ENCODE results near the gene ISG15. TPM values are rescaled to one million over a fixed set of nuclear protein-coding genes. Genes with fewer than 3 reads are reported as not detected.
A peak's percentile ranks its signal among the peaks of the same experiment; 100 is the strongest.
"Not testable (repeated sequence)": the region's sequence is repeated elsewhere in the genome, so short reads cannot be mapped to it uniquely, and the experiment has no call there.

The ISG15 gene
- total RNA-seq, 1 experiment from 2014 or later, result 98.4 TPM

DNA sequence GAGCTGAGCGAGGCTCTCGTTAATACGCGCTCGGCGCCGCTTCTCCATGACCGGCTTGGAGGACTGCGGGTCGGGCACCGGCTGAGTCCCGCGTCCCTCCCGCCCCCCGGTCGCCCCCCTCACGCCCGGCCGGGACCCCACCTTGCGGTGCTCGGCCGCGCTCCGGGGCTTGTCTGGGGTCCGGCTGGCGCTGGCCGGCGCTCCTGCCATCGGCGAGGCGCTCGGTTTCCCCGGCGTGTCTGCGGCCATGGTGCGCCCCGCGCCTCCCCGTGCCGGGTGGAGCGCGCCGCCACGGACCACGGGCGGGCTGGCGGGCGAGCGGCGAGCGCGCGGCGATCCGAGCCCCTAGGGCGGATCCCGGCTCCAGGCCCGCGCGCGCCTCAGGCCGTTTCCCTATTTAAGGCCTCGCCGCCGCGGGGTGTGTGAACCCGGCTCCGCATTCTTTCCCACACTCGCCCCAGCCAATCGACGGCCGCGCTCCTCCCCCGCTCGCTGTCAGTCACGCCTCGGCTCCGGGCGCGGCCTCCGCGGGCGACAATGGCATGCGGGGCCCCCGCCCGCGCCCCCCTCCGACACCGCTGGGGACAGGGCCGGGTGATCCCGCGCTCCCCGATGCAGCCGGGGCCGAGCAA lies 13.5 kb upstream of the ISG15 start, which contains the start of gene HES4:
Gene HES4 (minus strand): TSS at position 373 of the 632 bp plus-strand sequence. CDS start 124 bp downstream, at position 249.
- no peaks in the 10 kb centered on the region for H3K9me3 ChIP-seq
- H3K36me3 ChIP-seq, result no peaks in the 10 kb centered on the region
- peak within 1 kb of the TSS; percentile 84 for H3K4me3 ChIP-seq
- no peaks in the 10 kb centered on the region for H3K27me3 ChIP-seq
- peak; percentile 94 for DNase-seq

DNA sequence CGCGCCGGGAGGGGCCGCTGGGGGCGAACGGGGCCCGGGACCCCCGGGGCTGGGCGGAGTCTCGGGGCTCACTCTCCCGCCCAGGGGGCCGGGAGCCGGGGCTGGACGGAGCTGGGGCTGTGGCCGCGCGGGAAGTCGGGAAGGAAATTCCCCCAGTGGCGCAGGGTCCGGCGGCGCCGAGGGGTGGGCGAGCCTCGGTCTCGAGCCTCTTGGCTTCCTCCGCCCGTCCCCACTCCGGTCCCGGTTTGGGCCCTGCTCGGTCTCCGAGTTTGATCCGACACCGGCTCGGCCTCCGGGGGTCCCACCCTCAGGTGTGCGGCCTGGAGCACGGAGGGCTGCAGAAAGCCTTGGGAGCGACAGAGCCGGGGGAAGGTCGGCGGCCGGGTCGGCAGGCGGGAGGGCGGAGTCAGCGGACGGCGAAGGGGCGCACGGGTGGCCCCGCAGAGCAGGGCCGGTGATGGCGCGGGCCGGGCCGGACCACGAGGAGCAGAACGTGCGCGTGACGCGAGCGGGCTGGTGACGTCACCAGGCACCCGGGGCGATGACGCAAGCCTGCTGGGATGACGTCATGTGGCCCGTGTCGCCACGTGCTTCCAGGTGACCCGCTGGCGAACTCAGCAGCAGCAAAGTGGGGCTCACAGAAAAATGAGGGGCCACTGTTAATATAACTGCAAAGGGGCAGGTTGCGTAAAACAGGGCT lies 12.8 kb upstream of the ISG15 start:
- H3K4me3 ChIP-seq, result peak overlapping the region; percentile 84
- no peaks in the 10 kb centered on the region for H3K9me3 ChIP-seq
- H3K27me3 ChIP-seq, result no peaks in the 10 kb centered on the region
- DNase-seq, result peak; percentile 85
- no peaks in the 10 kb centered on the region for H3K36me3 ChIP-seq

DNA sequence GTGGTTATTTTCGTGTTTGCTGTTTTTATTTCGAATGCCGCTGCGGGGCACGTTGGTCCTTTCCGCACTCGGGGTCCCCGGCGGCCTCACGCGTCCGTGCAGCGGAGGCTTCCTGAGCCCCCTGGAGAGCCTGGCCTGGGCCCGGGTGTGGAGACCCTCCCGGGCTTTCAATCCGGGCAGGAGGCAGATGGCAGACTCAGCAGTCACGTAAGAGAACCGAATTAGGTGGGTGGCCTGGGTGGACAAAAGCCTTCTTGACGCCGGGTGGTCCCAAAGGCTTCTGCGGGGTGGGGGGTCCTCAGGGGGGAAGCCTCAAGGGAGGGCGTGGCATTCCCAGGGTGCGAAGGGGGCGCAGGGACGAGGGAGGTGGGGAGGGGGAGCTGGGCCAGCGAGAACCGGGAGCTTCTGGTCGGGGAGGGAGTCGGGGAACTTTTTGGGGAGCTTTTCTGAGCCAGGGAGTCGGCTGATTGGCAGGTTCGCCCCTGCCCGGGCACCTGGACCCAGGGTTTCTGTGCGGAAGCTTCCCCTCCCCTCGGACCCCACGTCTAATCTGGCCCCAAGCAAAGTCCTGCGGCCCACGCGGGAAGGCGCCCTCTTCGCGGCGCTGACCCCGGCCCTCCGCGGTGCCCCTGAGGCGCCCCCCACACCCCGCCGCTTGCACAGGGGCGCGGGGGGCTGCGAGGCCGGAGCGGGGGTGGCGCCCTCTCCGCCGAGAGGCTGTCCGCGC lies 12.1 kb upstream of the ISG15 start:
- Histone ChIP-seq H3K4me3 (peak overlapping the region; percentile 84), H3K36me3 (no peaks in the 10 kb centered on the region), H3K27me3 (no peaks in the 10 kb centered on the region), H3K9me3 (no peaks in the 10 kb centered on the region)
- peak; percentile 38 for DNase-seq

DNA sequence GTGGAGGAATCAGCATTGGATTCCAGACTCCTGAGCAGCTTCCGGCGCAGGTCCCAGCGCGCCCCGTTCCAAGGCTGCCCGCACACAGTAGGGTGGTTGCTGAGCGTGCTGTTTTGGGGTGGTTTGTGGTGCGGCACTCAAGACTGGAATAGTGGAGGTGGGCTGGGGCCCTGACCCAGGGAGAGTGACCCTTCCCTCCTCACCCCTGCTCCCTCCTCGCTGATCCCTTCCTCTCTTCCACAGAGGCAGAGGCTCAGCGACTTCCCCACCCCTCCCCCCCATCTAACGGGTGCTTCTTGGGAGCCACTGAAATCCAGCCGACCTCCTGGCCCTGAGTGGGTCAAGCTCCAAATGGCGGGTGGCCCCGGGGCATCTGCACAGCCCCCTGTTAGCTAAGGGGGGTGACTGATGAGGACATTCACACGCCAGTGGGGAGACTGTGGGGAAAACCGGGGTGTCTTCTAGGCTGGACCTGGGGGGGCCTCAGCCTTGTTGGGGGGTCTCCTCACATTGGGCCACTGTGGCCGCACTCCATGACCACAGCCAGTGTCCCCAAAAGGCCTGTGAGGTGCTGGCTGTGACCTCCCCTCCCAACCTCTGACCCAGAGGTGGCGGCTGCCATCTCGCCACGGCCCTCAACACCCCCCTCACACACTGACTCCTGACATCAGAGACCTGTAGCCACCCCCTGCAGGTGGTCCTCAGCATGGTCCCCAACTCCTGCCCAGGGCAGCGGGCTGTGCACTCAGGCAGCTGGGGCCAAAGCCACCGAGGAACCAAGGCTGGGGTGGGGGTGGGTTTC lies 9.5 kb upstream of the ISG15 start:
- no peaks in the 10 kb centered on the region for H3K36me3 ChIP-seq
- no peak overlapping the region for H3K4me3 ChIP-seq
- H3K27me3 ChIP-seq, result no peaks in the 10 kb centered on the region
- no peaks in the 10 kb centered on the region for H3K9me3 ChIP-seq
- DNase-seq, result no peak

DNA sequence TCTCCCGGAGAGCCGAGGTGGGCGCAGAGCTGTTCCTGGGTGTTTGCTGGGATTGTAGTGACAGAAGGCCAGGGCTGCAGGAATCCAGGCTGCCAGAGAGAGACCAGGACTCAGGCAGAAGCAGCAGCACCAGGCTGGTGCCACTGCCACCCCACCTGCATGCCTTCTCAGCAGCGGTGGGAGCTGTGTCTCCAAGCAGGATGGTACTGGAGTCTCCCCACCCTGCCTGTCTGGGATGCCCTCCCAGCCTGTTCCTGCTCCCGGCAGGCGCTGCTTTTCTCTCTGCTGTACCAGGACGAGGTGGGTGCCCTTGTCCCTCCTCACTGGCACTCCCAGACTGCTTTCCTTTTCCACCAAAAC lies 8.9 kb upstream of the ISG15 start:
- Histone ChIP-seq H3K36me3 (no peaks in the 10 kb centered on the region), H3K4me3 (no peak overlapping the region)

DNA sequence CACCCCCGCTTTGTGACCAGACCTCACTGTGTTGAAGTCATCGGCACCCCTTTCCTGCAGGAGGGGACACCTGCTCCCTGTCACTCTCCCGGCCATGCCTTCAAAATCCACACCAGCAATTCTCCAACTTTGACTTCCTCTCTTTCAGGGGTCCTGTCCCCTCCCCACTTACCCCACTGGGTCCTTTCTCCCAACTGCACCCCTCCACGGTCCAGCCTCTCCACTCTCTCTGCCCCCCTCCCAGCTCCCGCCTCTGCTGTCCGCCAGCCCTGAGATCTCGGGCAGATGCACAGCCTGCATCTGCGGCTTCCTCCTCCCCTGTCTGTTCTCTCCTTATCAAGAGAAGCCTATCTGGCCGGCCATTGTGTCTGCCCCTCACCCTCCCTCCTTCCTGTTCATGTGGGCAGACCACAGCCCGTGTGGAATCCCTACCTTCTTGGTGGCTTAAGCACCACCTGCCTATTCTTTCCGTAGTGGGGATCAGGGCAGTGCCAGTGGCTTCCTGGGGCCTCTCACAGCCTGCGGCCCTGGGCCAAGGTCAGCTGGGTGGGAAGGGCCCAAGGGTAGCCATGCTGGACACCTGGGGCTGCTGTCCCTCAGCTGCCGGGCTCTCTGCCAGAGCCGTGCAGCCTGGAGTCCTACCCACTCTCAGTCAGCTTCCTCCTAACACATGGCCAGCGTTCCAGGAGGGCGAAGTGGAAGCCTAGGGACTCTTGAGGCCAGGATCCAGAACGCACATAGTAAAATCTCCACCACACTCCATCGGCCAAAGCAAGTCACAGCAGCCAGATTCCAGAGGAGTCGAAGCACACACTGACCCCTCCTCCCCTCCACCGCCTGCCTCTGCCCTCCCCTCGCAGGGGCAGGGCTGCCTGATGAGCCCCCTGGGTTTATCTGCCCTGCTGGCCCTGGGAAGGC lies 8.3 kb upstream of the ISG15 start:
- peak; percentile 50 for DNase-seq
- Histone ChIP-seq H3K36me3 (no peaks in the 10 kb centered on the region), H3K9me3 (no peaks in the 10 kb centered on the region), H3K4me3 (no peak overlapping the region), H3K27me3 (no peaks in the 10 kb centered on the region)

More for the DNA sequence above, 8.9 kb upstream of the ISG15 start:
- Histone ChIP-seq H3K27me3 (no peaks in the 10 kb centered on the region), H3K9me3 (no peaks in the 10 kb centered on the region)
- no peak for DNase-seq

DNA sequence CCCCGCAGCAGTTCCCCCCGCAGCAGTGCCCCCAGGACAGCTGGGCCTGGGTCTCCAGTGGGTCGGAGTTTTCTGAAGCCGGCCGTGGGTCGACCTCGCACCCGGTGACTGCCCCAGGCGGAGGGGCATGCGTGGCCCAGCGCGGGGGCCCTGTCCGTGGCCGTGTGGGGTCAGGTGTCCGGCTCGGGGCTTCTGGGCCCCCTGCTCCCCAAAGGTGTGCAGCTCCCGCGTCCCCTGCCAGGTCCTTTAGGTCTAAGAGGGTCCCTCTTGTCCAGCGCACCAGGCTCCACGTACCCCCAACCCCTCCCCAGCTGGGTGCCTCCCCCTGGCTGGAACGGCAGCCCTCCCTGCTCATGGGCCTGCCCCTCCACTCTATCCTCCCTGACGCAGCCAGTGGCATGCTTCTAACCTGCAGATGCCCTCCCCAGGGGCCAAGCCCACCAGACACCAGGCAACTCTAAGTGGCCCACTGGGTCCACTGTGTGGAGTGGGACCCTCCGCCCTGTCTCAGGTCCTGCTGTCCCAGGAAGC lies 7.5 kb upstream of the ISG15 start:
- H3K9me3 ChIP-seq, result no peaks in the 10 kb centered on the region
- no peak for DNase-seq
- H3K27me3 ChIP-seq, result no peaks in the 10 kb centered on the region
- H3K36me3 ChIP-seq, result no peaks in the 10 kb centered on the region
- H3K4me3 ChIP-seq, result no peak overlapping the region

DNA sequence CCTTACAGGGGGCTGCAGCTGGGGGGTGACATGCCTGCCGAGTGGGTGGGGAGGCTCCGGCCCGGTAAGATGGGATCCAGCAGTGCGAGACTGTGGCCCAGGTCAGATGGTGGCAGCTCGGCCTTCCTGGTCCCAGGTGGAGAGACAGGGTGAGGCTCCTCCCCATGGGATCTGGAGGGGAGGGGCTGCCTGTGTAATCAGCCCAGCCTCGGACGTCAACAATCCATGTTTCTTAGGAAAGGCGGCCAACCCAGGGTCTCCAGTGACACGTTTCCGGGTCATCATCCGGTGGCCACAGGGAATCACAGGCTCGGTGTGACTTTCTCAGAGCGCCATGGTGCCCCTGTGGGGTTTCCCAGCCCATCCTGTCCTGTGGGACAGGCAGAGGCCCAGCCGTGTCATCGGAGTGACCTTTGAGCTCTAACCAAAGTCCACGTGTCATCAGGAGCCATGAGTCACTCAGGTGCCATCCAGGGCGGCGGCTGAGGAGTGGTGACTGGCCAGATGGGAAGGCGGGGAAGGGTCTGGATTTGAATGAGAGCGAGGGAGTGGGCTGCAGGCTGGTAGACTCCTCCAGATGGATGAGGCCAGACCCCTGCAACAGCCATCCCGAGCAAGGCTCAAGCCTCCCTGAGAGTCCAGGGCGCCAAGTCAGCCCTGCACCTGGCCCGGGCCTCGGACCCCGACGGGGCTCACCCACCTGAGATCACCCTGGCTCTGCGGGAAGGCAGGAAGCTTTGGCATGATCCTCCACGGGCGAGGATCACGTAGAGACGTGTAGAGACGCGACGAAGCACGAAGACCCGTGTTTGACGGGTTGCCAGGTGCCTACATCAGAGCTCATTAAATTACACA lies 6.8 kb upstream of the ISG15 start:
- Histone ChIP-seq H3K36me3 (no peaks in the 10 kb centered on the region; the same call in 1 of the 2 replicates), H3K4me3 (no peak overlapping the region), H3K27me3 (no peaks in the 10 kb centered on the region), H3K9me3 (no peaks in the 10 kb centered on the region)
- no peak for DNase-seq

DNA sequence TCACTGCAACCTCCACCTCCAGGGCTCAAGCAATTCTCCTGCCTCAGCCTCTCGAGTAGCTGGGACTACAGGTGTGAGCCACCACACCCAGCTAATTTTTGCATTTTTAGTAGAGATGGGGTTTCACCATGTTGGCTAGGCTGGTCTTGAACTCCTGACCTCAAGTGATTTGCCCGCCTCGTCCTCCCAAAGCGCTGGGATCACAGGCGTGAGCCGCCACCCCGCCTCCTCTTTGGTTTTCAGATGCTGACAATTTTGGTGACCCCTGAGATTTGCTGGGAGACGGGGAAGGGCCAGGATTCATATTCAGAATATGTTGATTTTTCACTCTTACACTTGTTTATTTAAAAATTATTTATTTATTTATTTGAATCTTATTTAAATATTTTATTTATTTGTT lies 3.2 kb upstream of the ISG15 start:
- not testable (repeated sequence) for H3K4me3 ChIP-seq, DNase-seq, H3K27me3 ChIP-seq, H3K36me3 ChIP-seq, H3K9me3 ChIP-seq

DNA sequence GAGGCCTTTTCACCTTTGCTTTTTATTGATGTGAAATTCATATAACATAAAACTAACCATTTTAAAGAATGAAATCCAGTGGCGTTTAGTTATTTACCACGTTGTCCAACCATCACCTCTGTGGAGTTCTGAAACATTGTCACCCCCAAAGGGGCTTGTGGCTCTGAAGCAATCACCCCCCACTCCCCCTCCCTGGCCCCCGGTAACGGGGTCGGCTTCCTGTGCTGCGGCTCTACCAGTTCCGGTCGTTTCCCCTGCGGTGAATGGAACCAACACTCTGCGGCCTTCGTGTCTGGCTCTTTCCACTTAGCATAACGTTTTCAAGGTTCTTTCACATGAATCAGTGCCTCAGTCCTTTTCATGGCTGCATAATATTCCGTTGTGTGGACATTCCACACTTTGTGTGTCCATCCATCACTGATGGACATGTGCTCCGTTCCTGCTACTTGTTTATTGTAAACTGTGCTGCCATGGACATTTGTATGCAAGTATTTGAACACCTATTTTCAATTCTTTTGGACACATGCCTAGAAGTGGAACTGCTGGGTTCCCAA lies 1.8 kb upstream of the ISG15 start:
- Histone ChIP-seq H3K36me3 (no peaks in the 10 kb centered on the region; the same call in 1 of the 2 replicates), H3K4me3 (no peak overlapping the region), H3K9me3 (no peaks in the 10 kb centered on the region), H3K27me3 (no peaks in the 10 kb centered on the region)
- no peak for DNase-seq

DNA sequence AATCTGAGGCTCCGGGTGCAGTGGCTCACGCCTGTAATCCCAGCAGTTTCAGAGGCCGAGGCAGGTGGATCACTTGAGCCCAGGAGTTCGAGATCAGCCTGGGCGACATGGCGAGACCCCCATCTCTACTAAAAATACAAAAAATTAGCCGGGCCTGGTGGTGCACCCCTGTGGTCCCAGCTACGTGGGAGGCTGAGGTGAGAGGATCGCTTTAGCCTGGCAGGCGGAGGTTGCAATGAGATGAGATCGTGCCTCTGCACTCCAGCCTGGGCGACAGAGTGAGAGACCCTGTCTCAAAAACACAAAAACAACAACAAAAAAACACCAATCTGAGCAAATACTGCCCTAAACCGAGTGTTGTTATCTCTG lies 577 bp upstream of the ISG15 start:
- H3K9me3 ChIP-seq, result not testable (repeated sequence)

DNA sequence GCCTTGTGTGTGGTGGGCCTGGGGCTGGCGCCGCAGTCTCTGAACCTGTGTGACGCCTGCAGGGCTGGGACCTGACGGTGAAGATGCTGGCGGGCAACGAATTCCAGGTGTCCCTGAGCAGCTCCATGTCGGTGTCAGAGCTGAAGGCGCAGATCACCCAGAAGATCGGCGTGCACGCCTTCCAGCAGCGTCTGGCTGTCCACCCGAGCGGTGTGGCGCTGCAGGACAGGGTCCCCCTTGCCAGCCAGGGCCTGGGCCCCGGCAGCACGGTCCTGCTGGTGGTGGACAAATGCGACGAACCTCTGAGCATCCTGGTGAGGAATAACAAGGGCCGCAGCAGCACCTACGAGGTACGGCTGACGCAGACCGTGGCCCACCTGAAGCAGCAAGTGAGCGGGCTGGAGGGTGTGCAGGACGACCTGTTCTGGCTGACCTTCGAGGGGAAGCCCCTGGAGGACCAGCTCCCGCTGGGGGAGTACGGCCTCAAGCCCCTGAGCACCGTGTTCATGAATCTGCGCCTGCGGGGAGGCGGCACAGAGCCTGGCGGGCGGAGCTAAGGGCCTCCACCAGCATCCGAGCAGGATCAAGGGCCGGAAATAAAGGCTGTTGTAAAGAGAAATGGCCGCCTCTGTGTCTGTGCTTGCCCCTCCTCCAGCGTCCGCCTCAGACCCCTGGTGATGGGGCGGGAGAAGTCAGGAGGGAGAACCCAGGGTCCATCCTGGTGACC lies 788 bp downstream of the ISG15 start:
- Histone ChIP-seq H3K36me3 (no peaks in the 10 kb centered on the region; the same call in 1 of the 2 replicates), H3K9me3 (no peaks in the 10 kb centered on the region), H3K4me3 (peak overlapping the region; percentile 63), H3K27me3 (no peaks in the 10 kb centered on the region)
- no peak for DNase-seq

More for the DNA sequence above, 577 bp upstream of the ISG15 start:
- not testable (repeated sequence) for DNase-seq, H3K36me3 ChIP-seq, H3K27me3 ChIP-seq
- H3K4me3 ChIP-seq, result peak overlapping the region; percentile 63

DNA sequence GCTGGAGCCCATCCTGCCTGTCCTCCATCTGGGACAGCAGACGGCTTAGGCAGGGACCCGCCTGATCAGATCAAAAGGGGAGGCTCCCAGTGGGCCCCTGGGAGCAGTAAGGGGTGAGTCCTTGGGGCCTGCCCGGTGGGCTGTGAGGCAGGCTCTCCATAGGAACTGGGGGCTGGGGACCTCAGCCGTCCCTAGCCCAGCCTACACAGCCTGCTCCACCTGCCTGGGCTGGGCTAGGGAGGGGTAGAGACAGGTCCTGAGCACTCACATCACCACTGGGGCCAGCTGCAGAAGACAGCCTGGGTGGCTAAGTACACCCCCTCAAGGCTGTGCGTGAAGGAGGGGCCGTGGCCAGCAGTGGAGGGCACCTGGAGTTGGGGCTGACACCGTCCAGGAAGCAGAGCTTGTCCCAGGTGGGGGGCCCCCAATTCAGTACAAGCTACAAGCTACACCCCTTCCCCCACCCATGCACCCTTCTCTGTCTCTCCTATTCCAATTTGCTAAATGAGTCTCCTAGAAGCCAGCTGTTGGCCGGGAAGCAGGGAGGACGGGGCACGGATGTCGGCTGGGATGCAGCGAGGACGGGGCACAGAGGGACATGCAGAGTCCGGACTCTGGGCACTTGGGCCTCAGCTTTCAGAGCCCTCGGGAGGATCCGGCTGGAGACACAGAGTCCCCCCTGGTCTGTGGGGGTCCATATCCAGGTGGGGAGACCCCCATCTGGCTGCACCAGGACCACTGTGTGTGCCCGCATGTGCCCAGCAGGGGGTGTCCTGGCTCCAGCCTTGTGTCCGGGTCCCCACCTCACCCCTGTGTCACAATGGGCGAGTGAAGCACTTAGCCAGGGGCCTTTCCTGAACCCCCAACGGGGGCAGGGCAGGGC lies 1.7 kb downstream of the ISG15 start:
- DNase-seq, result no peak
- Histone ChIP-seq H3K4me3 (no peak overlapping the region), H3K9me3 (no peaks in the 10 kb centered on the region)

More for the DNA sequence above, 1.7 kb downstream of the ISG15 start:
- no peaks in the 10 kb centered on the region; the same call in 1 of the 2 replicates for H3K36me3 ChIP-seq
- no peaks in the 10 kb centered on the region for H3K27me3 ChIP-seq

All from MG63 (cell line).